Esophagus squamous epithelium (tissue), 5 donors: ENCODE measurements around the gene HNRNPC. TPM values are rescaled to one million over a fixed set of nuclear protein-coding genes. Genes with fewer than 3 reads are reported as not detected.
A peak's percentile ranks its signal among the peaks of the same experiment; 100 is the strongest.

ENCODE experiments used
- DNase-seq: peaks from one replicate; lab custom pipeline; 2025; lab: John Stamatoyannopoulos, UW
- H3K27ac ChIP-seq, 4 donors: fragments of 200-600 bp; sonication (generic); one replicate each; pipeline ENCODE4 v1.5.1; 2016 to 2019; ENCODE audit warnings: mild to moderate bottlenecking in 1 of 4
- H3K27me3 ChIP-seq, 4 donors: fragments of 200-600 bp; sonication (generic); 1 replicate in 3 of 4; 2 replicates in 1 of 4; pipeline versions ENCODE4 v1.5.1 to v1.6.0; 2017 to 2021; ENCODE audit warnings: antibody characterized with exemption in 1 of 4
- H3K36me3 ChIP-seq, 3 donors: fragments of 200-600 bp; sonication (generic); one replicate each; pipeline ENCODE4 v1.5.1; 2016 to 2019
- H3K4me1 ChIP-seq, 3 donors: fragments of 200-600 bp; sonication (generic); one replicate each; pipeline ENCODE4 v1.5.1; 2017 to 2019
- H3K4me3 ChIP-seq, 4 donors: fragments of 200-600 bp; sonication (generic); 1 replicate in 3 of 4; 2 replicates in 1 of 4; pipeline ENCODE4 v1.5.1; 2016 to 2019; ENCODE audit warnings: mild to moderate bottlenecking in 2 of 4, moderate library complexity in 1 of 4
- H3K9me3 ChIP-seq, 3 donors: fragments of 200-600 bp; sonication (generic); one replicate each; pipeline ENCODE4 v1.5.1; 2016 to 2019
- CTCF ChIP-seq, 6 experiments: fragments of 450-650 bp in 4 of 6; fragments of 200-600 bp in 2 of 6; sonication (generic) in 2 of 6; IDR thresholded peaks; one replicate each; pipeline ENCODE4 v1.5.1; 2016 to 2019; ENCODE audit warnings: antibody characterized with exemption in 6 of 6, mild to moderate bottlenecking in 4 of 6, moderate library complexity in 4 of 6
- POLR2A ChIP-seq, 4 donors: fragments of 450-650 bp; IDR thresholded peaks; one replicate each; pipeline ENCODE4 v1.6.1; 2017; ENCODE audit warnings: antibody characterized with exemption in 4 of 4, mild to moderate bottlenecking in 4 of 4, moderate library complexity in 3 of 4
- whole genome bisulfite sequencing, 2 donors: methylation state at CpG; one replicate each; pipeline ENCODE4 v1.1.5; 2018; 5-methylcytosine and 5-hydroxymethylcytosine counted together
- intact Hi-C: fragments of 100-400 bp; cut with DNase I; formaldehyde crosslinking; loops from one replicate; pipeline ENCODE4 v1.15.0; 2022
- total RNA-seq, 4 donors: library from RNA; depleted of rRNA; stranded (reverse); fragments of >200 nt; gene quantifications; one replicate each; pipeline ENCODE4 v1.1.0, GENCODE V29; 2016
- donor health status: DM: yes; HTN: yes; CAD: no.

The HNRNPC gene
- total RNA-seq, 4 donors from 2014 or later, result 252 to 651 (median 476) TPM

- no peaks in the 10 kb centered on the region for H3K36me3 ChIP-seq
- intact Hi-C loops, result no loop called here
- WGBS, 2 donors, result 85 to 92% methylated on average over 2 of the region's 2 CpGs
- no peak for DNase-seq
- TF ChIP-seq CTCF (IDR thresholded peaks at IDR 0.05), result no peak
- TF ChIP-seq POLR2A (IDR thresholded peaks at IDR 0.05), result no peak
- no peaks in the 10 kb centered on the region for H3K9me3 ChIP-seq
- H3K27me3 ChIP-seq, result peaks cover 0 to 6% (median 0%) of the 10 kb centered on the region in 4 donors
- H3K4me1 ChIP-seq, result no peaks in the 10 kb centered on the region
- no peak overlapping the region for H3K4me3 ChIP-seq
- no peak overlapping the region for H3K27ac ChIP-seq
Observed at GRCh38 chr14:21197418-21198205, 71.6 kb downstream of the HNRNPC start.

DNA sequence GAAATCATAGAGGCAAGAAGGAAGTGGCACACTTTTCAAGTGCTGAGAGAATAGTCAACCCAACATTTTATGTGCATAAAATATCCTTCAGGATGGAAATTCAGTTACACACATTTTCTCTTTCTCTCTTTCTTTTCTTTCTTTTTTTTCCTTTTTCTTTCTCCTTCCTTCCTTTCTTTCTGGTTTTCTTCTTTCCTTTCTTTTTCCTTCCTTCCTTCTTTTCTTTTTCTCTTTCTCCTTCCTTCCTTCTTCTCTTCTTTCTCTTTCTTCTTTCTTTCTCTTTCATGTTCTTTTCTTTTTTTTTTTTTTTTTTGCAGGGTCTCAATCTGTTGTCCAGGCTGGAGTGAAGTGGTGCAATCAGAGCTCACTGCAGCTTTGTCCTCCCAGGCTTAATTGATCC lies 74.6 kb downstream of the HNRNPC start:
- Histone ChIP-seq H3K27me3 (peaks cover 0 to 9% (median 0%) of the 10 kb centered on the region in 4 donors), H3K4me3 (no peak overlapping the region), H3K36me3 (no peaks in the 10 kb centered on the region), H3K4me1 (peaks cover 7 to 14% (median 8%) of the 10 kb centered on the region in 3 donors), H3K9me3 (no peaks in the 10 kb centered on the region), H3K27ac (no peak overlapping the region)
- no peak for TF ChIP-seq CTCF (IDR thresholded peaks at IDR 0.05)
- no peak for TF ChIP-seq POLR2A (IDR thresholded peaks at IDR 0.05)
- intact Hi-C loops, result no loop called here
- no peak for DNase-seq

- no peak for DNase-seq
- TF ChIP-seq POLR2A (IDR thresholded peaks at IDR 0.05) (no peak), CTCF (IDR thresholded peaks at IDR 0.05) (no peak)
- H3K4me1 ChIP-seq, result peaks cover 7 to 14% (median 8%) of the 10 kb centered on the region in 3 donors
- no peak overlapping the region for H3K27ac ChIP-seq
- intact Hi-C loops, result no loop called here
- WGBS, 2 donors, result 82 to 100% methylated on average over 1 to 3 of the region's 7 CpGs
- H3K36me3 ChIP-seq, result no peaks in the 10 kb centered on the region
- H3K9me3 ChIP-seq, result no peaks in the 10 kb centered on the region
- H3K27me3 ChIP-seq, result peaks cover 0 to 9% (median 0%) of the 10 kb centered on the region in 4 donors
- H3K4me3 ChIP-seq, result no peak overlapping the region
Observed at GRCh38 chr14:21192875-21193535, 76.2 kb downstream of the HNRNPC start.

DNA sequence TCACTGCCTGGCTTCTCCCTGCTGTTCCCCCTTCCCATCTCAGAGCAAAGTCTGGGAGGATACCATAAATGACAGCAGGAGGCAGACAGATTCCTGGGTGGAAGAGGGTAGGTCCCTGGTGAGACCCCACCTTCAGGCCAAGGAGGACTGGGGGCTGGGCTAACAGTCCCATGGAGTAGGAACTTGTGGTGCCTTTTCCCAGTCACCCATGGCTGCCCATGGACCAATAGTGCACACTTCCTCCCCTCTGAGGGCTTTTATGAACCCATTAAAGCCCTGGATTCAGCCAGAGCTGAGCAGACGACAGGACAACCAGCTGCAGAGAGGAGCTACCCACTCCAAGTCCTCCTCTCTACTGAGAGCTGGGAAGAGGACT lies 76.8 kb downstream of the HNRNPC start:
- H3K4me3 ChIP-seq, result peak overlapping the region in 3 of 4 donors; percentile 27 to 60 (median 32)
- H3K4me1 ChIP-seq, result peaks cover 7 to 14% (median 8%) of the 10 kb centered on the region in 3 donors
- no peak for TF ChIP-seq POLR2A (IDR thresholded peaks at IDR 0.05)
- no peak for TF ChIP-seq CTCF (IDR thresholded peaks at IDR 0.05)
- H3K27me3 ChIP-seq, result peaks cover 0 to 9% (median 0%) of the 10 kb centered on the region in 4 donors
- WGBS, 2 donors, result 0% methylated on average over 1 of the region's 1 CpG; no CpG with 5 or more reads in 1 of the 2 donors
- no peaks in the 10 kb centered on the region for H3K36me3 ChIP-seq
- intact Hi-C loops, result no loop called here
- no peaks in the 10 kb centered on the region for H3K9me3 ChIP-seq
- no peak overlapping the region for H3K27ac ChIP-seq
- DNase-seq, result no peak
